ENCODE data around the gene CLPTM1L.

DNA sequence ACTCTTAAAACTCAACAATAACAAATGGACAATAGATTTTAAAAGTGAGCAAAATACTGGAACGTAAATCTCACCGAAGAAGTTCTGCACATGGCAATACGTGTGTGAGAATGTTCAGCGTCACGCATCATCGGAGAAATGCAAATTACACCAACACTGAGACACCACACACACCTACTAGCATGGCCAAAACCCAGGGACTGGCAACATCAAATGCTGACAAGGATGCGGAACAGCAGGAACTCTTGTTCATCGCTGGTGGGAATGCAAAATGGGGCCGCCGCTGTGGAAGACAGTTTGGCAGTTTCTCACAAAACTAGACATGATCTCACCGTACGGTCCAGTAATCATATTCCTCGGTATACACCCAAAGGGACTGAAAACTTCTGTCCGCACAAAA lies 21.6 kb upstream of the CLPTM1L start:
- TF ChIP-seq, protein P1, sequence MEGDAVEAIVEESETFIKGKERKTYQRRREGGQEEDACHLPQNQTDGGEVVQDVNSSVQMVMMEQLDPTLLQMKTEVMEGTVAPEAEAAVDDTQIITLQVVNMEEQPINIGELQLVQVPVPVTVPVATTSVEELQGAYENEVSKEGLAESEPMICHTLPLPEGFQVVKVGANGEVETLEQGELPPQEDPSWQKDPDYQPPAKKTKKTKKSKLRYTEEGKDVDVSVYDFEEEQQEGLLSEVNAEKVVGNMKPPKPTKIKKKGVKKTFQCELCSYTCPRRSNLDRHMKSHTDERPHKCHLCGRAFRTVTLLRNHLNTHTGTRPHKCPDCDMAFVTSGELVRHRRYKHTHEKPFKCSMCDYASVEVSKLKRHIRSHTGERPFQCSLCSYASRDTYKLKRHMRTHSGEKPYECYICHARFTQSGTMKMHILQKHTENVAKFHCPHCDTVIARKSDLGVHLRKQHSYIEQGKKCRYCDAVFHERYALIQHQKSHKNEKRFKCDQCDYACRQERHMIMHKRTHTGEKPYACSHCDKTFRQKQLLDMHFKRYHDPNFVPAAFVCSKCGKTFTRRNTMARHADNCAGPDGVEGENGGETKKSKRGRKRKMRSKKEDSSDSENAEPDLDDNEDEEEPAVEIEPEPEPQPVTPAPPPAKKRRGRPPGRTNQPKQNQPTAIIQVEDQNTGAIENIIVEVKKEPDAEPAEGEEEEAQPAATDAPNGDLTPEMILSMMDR (IDR thresholded peaks at IDR 0.05): no peak
- TF ChIP-seq ZFX (IDR thresholded peaks at IDR 0.05; ENCODE audit: borderline replicate concordance): no peak
